ENCODE results near the gene UVRAG. TPM values are rescaled to one million over a fixed set of nuclear protein-coding genes. Genes with fewer than 3 reads are reported as not detected.

Gene UVRAG
- total and polyA plus RNA-seq, 10 donors = 13.8 to 80.8 (median 42.9) TPM

DNA sequence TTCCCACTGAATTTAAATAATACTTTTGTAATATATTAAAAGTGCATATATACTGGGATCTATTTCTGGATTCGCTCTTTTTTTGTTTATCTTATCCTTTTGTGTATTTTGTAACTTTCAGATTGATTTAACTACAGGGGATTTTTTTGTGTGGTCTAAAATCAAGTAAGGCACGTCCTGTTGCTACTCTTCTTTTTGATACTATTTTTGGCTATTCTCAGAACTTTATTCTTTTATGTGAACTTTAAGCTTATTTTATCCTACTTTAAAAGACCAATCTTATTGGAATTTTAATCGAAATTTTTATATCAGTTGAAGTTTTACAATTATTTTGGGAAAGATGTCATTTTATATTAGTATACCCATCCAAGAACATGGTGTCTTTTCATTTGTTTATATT lies 106.8 kb downstream of the UVRAG start:
- no peak overlapping the region for H3K4me3 ChIP-seq
- H3K4me1 ChIP-seq = peaks cover 0 to 40% (median 10%) of the 10 kb centered on the region in 6 donors
- TF ChIP-seq POLR2AphosphoS5 (IDR thresholded peaks at IDR 0.05) = no peak
- no peak for TF ChIP-seq POLR2A (IDR thresholded peaks at IDR 0.05)
- TF ChIP-seq, protein P1, sequence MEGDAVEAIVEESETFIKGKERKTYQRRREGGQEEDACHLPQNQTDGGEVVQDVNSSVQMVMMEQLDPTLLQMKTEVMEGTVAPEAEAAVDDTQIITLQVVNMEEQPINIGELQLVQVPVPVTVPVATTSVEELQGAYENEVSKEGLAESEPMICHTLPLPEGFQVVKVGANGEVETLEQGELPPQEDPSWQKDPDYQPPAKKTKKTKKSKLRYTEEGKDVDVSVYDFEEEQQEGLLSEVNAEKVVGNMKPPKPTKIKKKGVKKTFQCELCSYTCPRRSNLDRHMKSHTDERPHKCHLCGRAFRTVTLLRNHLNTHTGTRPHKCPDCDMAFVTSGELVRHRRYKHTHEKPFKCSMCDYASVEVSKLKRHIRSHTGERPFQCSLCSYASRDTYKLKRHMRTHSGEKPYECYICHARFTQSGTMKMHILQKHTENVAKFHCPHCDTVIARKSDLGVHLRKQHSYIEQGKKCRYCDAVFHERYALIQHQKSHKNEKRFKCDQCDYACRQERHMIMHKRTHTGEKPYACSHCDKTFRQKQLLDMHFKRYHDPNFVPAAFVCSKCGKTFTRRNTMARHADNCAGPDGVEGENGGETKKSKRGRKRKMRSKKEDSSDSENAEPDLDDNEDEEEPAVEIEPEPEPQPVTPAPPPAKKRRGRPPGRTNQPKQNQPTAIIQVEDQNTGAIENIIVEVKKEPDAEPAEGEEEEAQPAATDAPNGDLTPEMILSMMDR (IDR thresholded peaks at IDR 0.05 in 8 of 11, conservative IDR thresholded peaks at IDR 0.05 in 3 of 11) = no peak
- DNase-seq = no peak
- no peak overlapping the region for H3K27ac ChIP-seq
- H3K9me3 ChIP-seq = no peaks in the 10 kb centered on the region
- H3K36me3 ChIP-seq = peaks cover 0 to 5% (median 0%) of the 10 kb centered on the region in 6 donors
- whole genome bisulfite sequencing, 5 donors = 71 to 78% (median 75%) methylated on average over 3 of the region's 3 CpGs
- H3K27me3 ChIP-seq (replicated peaks in 1 of 7) = no peaks in the 10 kb centered on the region
- intact Hi-C loops (cut with DNase I; ENCODE audit: low total_unique reads) = no loop called here

DNA sequence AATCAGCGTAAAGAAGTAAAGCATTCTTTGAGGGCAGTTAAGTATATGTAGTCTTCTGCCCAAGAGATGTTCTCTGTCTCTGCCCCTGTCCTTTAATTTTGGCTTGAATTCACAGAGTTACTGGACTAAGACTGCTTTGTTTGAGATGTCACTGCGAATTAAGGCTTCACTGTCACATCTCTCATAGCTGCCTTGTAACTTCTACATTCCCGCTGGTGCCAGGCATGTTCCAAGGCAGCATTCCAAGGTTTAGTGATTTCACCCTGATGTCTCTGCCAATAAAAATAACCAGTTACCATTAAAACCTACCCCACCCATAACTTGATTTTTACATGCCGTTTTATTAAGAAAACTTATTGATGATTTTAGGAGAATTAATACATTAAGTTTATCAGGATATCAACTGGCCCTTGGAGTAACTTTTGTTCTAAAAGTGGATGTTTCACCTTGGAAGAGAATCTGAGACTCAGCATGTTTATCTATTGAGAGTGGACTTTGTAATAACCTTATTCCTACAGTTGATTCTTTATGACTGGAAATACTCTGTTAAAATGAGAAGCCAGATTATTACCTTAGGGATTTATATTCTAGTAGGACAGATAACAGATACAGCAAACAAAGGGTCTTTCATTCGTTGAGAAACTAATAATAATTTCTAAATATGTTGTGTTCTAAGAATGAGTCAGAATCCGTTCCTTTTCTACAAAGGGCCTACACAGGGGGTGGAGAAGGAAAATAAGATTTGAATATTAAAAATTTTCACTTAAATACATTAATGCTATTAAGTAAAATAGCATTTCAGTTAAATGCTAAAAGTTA lies 110.2 kb downstream of the UVRAG start:
- no peak overlapping the region for H3K4me3 ChIP-seq
- no peak for DNase-seq
- WGBS, 5 donors = 77 to 88% (median 81%) methylated on average over 6 of the region's 6 CpGs
- TF ChIP-seq POLR2AphosphoS5 (IDR thresholded peaks at IDR 0.05) = no peak
- TF ChIP-seq POLR2A (IDR thresholded peaks at IDR 0.05) = no peak
- TF ChIP-seq, protein P1 (IDR thresholded peaks at IDR 0.05 in 8 of 11, conservative IDR thresholded peaks at IDR 0.05 in 3 of 11) = no peak
- peaks cover 0 to 26% (median 4%) of the 10 kb centered on the region in 6 donors for H3K4me1 ChIP-seq
- no peaks in the 10 kb centered on the region for H3K9me3 ChIP-seq
- H3K36me3 ChIP-seq = peaks cover 0 to 5% (median 0%) of the 10 kb centered on the region in 6 donors
- H3K27ac ChIP-seq = no peak overlapping the region
- intact Hi-C loops (cut with DNase I; ENCODE audit: low total_unique reads) = no loop called here
- no peaks in the 10 kb centered on the region for H3K27me3 ChIP-seq (replicated peaks in 1 of 7)

DNA sequence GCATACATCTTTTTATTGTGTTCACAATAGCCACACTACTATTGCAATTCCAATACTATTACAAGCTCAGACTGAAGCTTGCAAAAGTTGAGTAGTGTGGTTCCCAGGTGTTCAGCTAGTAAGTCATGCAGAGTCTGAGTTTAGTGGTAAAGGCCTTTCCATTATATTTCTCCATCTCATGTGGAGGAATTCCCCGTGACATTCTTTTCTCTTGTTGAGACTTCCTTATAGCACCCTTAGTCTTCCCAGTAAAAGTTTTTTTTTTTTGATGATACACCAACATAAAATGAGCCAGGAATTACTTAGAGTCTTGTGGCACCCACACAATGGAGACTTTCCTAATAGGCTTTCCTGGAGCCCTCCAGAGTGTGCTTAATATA lies 110.8 kb downstream of the UVRAG start:
- Histone ChIP-seq H3K27me3 (replicated peaks in 1 of 7) (no peaks in the 10 kb centered on the region), H3K36me3 (peaks cover 0 to 5% (median 0%) of the 10 kb centered on the region in 6 donors), H3K4me1 (peaks cover 0 to 26% (median 4%) of the 10 kb centered on the region in 6 donors), H3K27ac (no peak overlapping the region), H3K4me3 (no peak overlapping the region), H3K9me3 (no peaks in the 10 kb centered on the region)
- no peak for DNase-seq
- intact Hi-C loops (cut with DNase I; ENCODE audit: low total_unique reads) = no loop called here
- WGBS, 5 donors = 91 to 97% (median 95%) methylated on average over 1 of the region's 1 CpG
- no peak for TF ChIP-seq POLR2AphosphoS5 (IDR thresholded peaks at IDR 0.05)
- no peak for TF ChIP-seq POLR2A (IDR thresholded peaks at IDR 0.05)
- TF ChIP-seq, protein P1 (IDR thresholded peaks at IDR 0.05 in 8 of 11, conservative IDR thresholded peaks at IDR 0.05 in 3 of 11) = no peak

DNA sequence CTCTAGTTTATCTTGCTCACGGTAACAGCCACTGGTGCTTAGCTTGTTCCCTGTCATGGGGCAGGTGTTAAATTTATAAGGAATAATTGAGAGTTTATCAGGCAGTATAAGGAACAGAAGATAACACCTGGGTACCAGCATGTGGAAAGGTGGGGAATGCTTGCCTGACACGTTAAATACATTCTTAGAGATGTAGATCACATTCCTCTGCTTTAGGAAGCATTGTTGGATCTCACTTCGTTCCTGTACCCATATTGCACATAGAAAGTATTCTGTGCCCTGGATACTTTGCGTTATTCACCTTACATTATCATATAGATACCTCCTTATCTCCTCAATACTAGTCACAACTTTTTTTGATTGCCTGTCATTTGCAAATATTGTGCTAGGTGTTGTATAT lies 114.7 kb downstream of the UVRAG start:
- TF ChIP-seq POLR2AphosphoS5 (IDR thresholded peaks at IDR 0.05) (no peak), POLR2A (IDR thresholded peaks at IDR 0.05) (no peak)
- TF ChIP-seq, protein P1 (IDR thresholded peaks at IDR 0.05 in 8 of 11, conservative IDR thresholded peaks at IDR 0.05 in 3 of 11) = no peak
- Histone ChIP-seq H3K27ac (no peak overlapping the region), H3K4me3 (no peak overlapping the region), H3K27me3 (replicated peaks in 1 of 7) (no peaks in the 10 kb centered on the region), H3K9me3 (no peaks in the 10 kb centered on the region), H3K36me3 (peaks cover 0 to 15% (median 0%) of the 10 kb centered on the region in 6 donors), H3K4me1 (peaks cover 0 to 11% (median 3%) of the 10 kb centered on the region in 6 donors)
- DNase-seq = no peak
- intact Hi-C loops (cut with DNase I; ENCODE audit: low total_unique reads) = no loop called here
- WGBS, 5 donors = 94 to 100% (median 95%) methylated on average over 4 of the region's 4 CpGs

Data from spleen (tissue), 11 donors.